HG03457 (cell line): ENCODE results near the gene CRTC1.

ENCODE experiments used
- ATAC-seq: cut with Tn5 transposase; IDR thresholded peaks from one replicate; pipeline ENCODE4 v1.9.1; 2021; ENCODE audit warnings: moderate number of reproducible peaks; ENCODE audit not compliant: unreplicated experiment

CRTC1 gene

GRCh38 chr19:18743784-18744418 is 60.4 kb downstream of the CRTC1 start:
- no peak for ATAC-seq

GRCh38 chr19:18745012-18745735 is 61.7 kb downstream of the CRTC1 start:
- no peak for ATAC-seq

GRCh38 chr19:18745931-18746330 is 62.5 kb downstream of the CRTC1 start:
- no peak for ATAC-seq

- ATAC-seq = no peak
Measured at GRCh38 chr19:18746401-18747325, 63.2 kb downstream of the CRTC1 start.

GRCh38 chr19:18749362-18750231 is 66.1 kb downstream of the CRTC1 start:
- ATAC-seq = no peak

GRCh38 chr19:18750295-18750970 is 67.0 kb downstream of the CRTC1 start:
- no peak for ATAC-seq

GRCh38 chr19:18751571-18751970 is 68.1 kb downstream of the CRTC1 start:
- no peak for ATAC-seq

- ATAC-seq = no peak
Measured at GRCh38 chr19:18754501-18754900, 71.0 kb downstream of the CRTC1 start.

- no peak for ATAC-seq
Measured at GRCh38 chr19:18756896-18757295, 73.4 kb downstream of the CRTC1 start.

- ATAC-seq = no peak
Measured at GRCh38 chr19:18759304-18759994, 76.0 kb downstream of the CRTC1 start.

GRCh38 chr19:18759995-18760426 is 76.5 kb downstream of the CRTC1 start:
- no peak for ATAC-seq

- ATAC-seq = no peak
Measured at GRCh38 chr19:18760440-18761383, 77.2 kb downstream of the CRTC1 start.

GRCh38 chr19:18761531-18762110 is 78.1 kb downstream of the CRTC1 start:
- ATAC-seq = no peak

GRCh38 chr19:18762125-18763023 is 78.9 kb downstream of the CRTC1 start:
- no peak for ATAC-seq

GRCh38 chr19:18763674-18764590 is 80.5 kb downstream of the CRTC1 start:
- no peak for ATAC-seq

GRCh38 chr19:18764591-18765051 is 81.1 kb downstream of the CRTC1 start:
- ATAC-seq = no peak
